ENCODE results near the gene EPC2. TPM values are rescaled to one million over a fixed set of nuclear protein-coding genes. Genes with fewer than 3 reads are reported as not detected.

Gene EPC2
- total and polyA plus RNA-seq, 2 of the 8 experiments (the other 6 are each of a cell fraction or from before 2014, with no cell fraction given), result 16.1 to 25.7 TPM

DNA sequence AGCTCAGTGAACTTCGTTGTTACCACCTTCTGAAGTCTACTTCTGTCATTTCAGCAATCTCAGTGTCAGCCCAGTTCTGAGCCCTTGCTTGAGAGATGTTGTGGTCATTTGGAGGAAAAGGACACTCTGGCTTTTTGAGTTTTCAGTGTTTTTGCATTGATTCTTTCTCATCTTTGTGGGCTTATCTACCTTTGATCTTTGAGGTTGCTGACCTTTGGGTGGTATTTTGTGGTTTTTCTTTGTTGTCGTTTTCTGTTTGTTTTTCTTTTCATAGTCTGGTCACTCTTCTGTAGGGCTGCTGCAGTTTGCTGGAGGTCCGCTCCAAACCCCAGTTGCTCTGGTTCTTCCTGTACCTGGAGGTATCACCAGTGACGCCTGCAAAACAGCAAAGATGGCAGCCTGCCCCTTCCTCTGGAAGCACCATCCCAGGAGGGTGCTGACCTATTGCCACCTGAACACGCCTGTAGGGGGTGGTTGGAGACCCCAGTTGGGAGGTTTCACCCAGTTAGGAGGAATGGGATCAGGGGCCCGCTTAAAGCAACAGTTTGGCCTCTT is 74.7 kb downstream of the EPC2 start:
- H3K36me3 ChIP-seq (ENCODE audit: control insufficient read depth in 2 of 4, insufficient read depth in 4 of 4, low read length in 3 of 4), result no peaks in the 10 kb centered on the region
- H3K23ac ChIP-seq (ENCODE audit: insufficient read length), result no peak overlapping the region
- H2BK12ac ChIP-seq (ENCODE audit: low read depth, low read length), result no peak overlapping the region
- no peak overlapping the region for H4K91ac ChIP-seq (replicated peaks; ENCODE audit: insufficient read length, low read length)
- TF ChIP-seq CEBPB (IDR thresholded peaks at IDR 0.05; ENCODE audit: low read depth, low read length) (no peak), HDAC6 (IDR thresholded peaks at IDR 0.05; ENCODE audit: low read depth, low read length) (no peak), FOSL1 (IDR thresholded peaks at IDR 0.05; ENCODE audit: insufficient read depth, low read depth, low read length) (no peak), CBX8 (IDR thresholded peaks at IDR 0.05; ENCODE audit: borderline replicate concordance, low read depth, low read length) (no peak), EZH2 (IDR thresholded peaks at IDR 0.05; ENCODE audit: low read depth, low read length, severe bottlenecking) (no peak), YY1 (IDR thresholded peaks at IDR 0.05; ENCODE audit: low read depth, low read length) (no peak)
- no peaks in the 10 kb centered on the region for H3K9me3 ChIP-seq (ENCODE audit: insufficient read depth in 2 of 2, low read depth in 1 of 2, low read length in 1 of 2)
- H2BK20ac ChIP-seq (ENCODE audit: low read length), result no peak overlapping the region
- no peak overlapping the region for H3K27ac ChIP-seq (ENCODE audit: low read depth, low read length)
- H2AFZ ChIP-seq (ENCODE audit: low read length), result no peak overlapping the region
- WGBS, 2 experiments (ENCODE audit: extremely low coverage in 1 of 2, insufficient coverage in 1 of 2, insufficient read length in 1 of 2, insufficient replicate concordance in 2 of 2, low coverage in 1 of 2, low lambda C conversion rate in 2 of 2, missing lambda C conversion rate in 1 of 2), result 93% methylated on average over 6 of the region's 6 CpGs; no CpG with 5 or more reads in 1 of the 2 experiments
- no peak overlapping the region for H3K9ac ChIP-seq (replicated peaks in 1 of 4; ENCODE audit: extremely low read depth in 1 of 4, low read depth in 3 of 4, low read length in 3 of 4)
- peaks cover 0 to 15% (median 5%) of the 10 kb centered on the region in 4 experiments; a peak in 6 of 7 replicates for H3K4me1 ChIP-seq (replicated peaks in 1 of 4; ENCODE audit: control insufficient read depth in 3 of 4, insufficient read depth in 4 of 4, low read length in 3 of 4)
- no peak overlapping the region; the same call in 1 of the 2 replicates for H4K8ac ChIP-seq (ENCODE audit: extremely low read depth, insufficient read depth, low read length)
- no peak overlapping the region for H2BK120ac ChIP-seq (replicated peaks; ENCODE audit: low read depth, low read length)
- H2AK5ac ChIP-seq (ENCODE audit: low read depth, low read length), result no peak overlapping the region
- ChIA-PET CTCF (ENCODE audit: partially characterized antibody) (interaction anchor here (0.6 to 1.4 kb wide), 5 partner anchors 11 to 262 kb away, joined by 3 to 5 read pairs (median 3); no protein-coding TSS in a partner anchor), POLR2A (ENCODE audit: partially characterized antibody) (interaction anchor here (0.7 to 1.1 kb wide), 2 partner anchors 73 to 110 kb away, joined by 3 read pairs; no protein-coding TSS in a partner anchor)
- H3K4me2 ChIP-seq (ENCODE audit: insufficient read depth in 1 of 2, low read depth in 2 of 2, low read length in 2 of 2), result no peak overlapping the region
- H3K14ac ChIP-seq (ENCODE audit: insufficient read length), result no peak overlapping the region
- no peak overlapping the region for H3K4me3 ChIP-seq (ENCODE audit: extremely low read depth in 1 of 4, insufficient read depth in 2 of 4, low read depth in 3 of 4, low read length in 4 of 4)
- H2BK15ac ChIP-seq (ENCODE audit: low read length), result no peak overlapping the region
- H3K79me1 ChIP-seq (ENCODE audit: low read depth, low read length), result peaks cover 2% of the 10 kb centered on the region
- peaks cover 0 to 97% of the 10 kb centered on the region in 2 experiments; a peak in 3 of 4 replicates for H3K79me2 ChIP-seq (ENCODE audit: control insufficient read depth in 1 of 2, insufficient read depth in 2 of 2, low read length in 2 of 2)
- FAIRE-seq (no peak), DNase-seq (ENCODE audit: low read depth in 1 of 2, low spot score in 2 of 2) (no peak)
- H3K4ac ChIP-seq (replicated peaks; ENCODE audit: insufficient read length, low read depth, low read length), result no peak overlapping the region
- no peaks in the 10 kb centered on the region for H3K27me3 ChIP-seq (replicated peaks in 1 of 4; ENCODE audit: control insufficient read depth in 3 of 4, extremely low read depth in 1 of 4, insufficient read depth in 3 of 4, low read length in 3 of 4)
- H3K23me2 ChIP-seq (ENCODE audit: low read depth, low read length), result no peaks in the 10 kb centered on the region
- no peak overlapping the region for H2BK5ac ChIP-seq (ENCODE audit: low read depth, low read length)
- no peak overlapping the region for H4K5ac ChIP-seq (ENCODE audit: insufficient read length, low read depth, low read length)
- H4K20me1 ChIP-seq (replicated peaks in 1 of 2; ENCODE audit: control insufficient read depth in 1 of 2, insufficient read depth in 2 of 2, low read length in 2 of 2), result peaks cover 0 to 2% of the 10 kb centered on the region in 2 experiments
- no peak overlapping the region for H3K56ac ChIP-seq (replicated peaks; ENCODE audit: insufficient read length, low read depth, low read length)
- no peak overlapping the region for H3K18ac ChIP-seq (ENCODE audit: extremely low read depth, low read length)

Data from H1 (cell line).